GM21526 (cell line): ENCODE results near the gene PLET1.

Experiments
- ATAC-seq: cut with Tn5 transposase; IDR thresholded peaks from one replicate; pipeline ENCODE4 v1.9.1; 2021; ENCODE audit warnings: moderate library complexity; ENCODE audit not compliant: unreplicated experiment, low FRiP score

PLET1 gene

GRCh38 chr11:112285841-112286311 lies 25.2 kb upstream of the PLET1 start:
- no peak for ATAC-seq

- no peak for ATAC-seq
Measured at GRCh38 chr11:112281726-112282125, 21.1 kb upstream of the PLET1 start.

- ATAC-seq = peak; percentile 53
Measured at GRCh38 chr11:112280268-112281126, 19.8 kb upstream of the PLET1 start.

- peak; percentile 42 for ATAC-seq
Measured at GRCh38 chr11:112279901-112280267, 19.2 kb upstream of the PLET1 start.

- no peak for ATAC-seq
Measured at GRCh38 chr11:112278803-112279202, 18.1 kb upstream of the PLET1 start.

GRCh38 chr11:112277941-112278340 lies 17.3 kb upstream of the PLET1 start:
- no peak for ATAC-seq

- ATAC-seq = no peak
Measured at GRCh38 chr11:112277029-112277428, 16.4 kb upstream of the PLET1 start.

GRCh38 chr11:112274007-112274783 lies 13.5 kb upstream of the PLET1 start:
- no peak for ATAC-seq

- ATAC-seq = no peak
Measured at GRCh38 chr11:112273066-112273465, 12.4 kb upstream of the PLET1 start.

GRCh38 chr11:112271242-112271641 lies 10.6 kb upstream of the PLET1 start:
- no peak for ATAC-seq

GRCh38 chr11:112270551-112271180 lies 10.0 kb upstream of the PLET1 start:
- no peak for ATAC-seq

- no peak for ATAC-seq
Measured at GRCh38 chr11:112269139-112269538, 8.5 kb upstream of the PLET1 start.

- no peak for ATAC-seq
Measured at GRCh38 chr11:112268406-112268805, 7.7 kb upstream of the PLET1 start.

GRCh38 chr11:112267188-112267591 lies 6.5 kb upstream of the PLET1 start:
- no peak for ATAC-seq

- ATAC-seq = no peak
Measured at GRCh38 chr11:112266410-112266778, 5.7 kb upstream of the PLET1 start.

- ATAC-seq = no peak
Measured at GRCh38 chr11:112265659-112266409, 5.2 kb upstream of the PLET1 start.

- no peak for ATAC-seq
Measured at GRCh38 chr11:112255067-112255720, 5.5 kb downstream of the PLET1 start.

GRCh38 chr11:112253605-112254242 lies 6.9 kb downstream of the PLET1 start:
- ATAC-seq = no peak

- no peak for ATAC-seq
Measured at GRCh38 chr11:112249871-112250610, 10.6 kb downstream of the PLET1 start.
